Subcutaneous abdominal adipose tissue (tissue), 5 donors: ENCODE data around the gene RFX3.

Experiments
- H3K27ac ChIP-seq: one replicate; pipeline ENCODE4 v1.7.0; 2013; ENCODE audit warnings: low read depth, mild to moderate bottlenecking, inconsistent platforms, low read length, moderate library complexity
- H3K27me3 ChIP-seq, 5 donors: one replicate each; pipeline ENCODE4 v1.7.0; 2013; ENCODE audit warnings: low read length in 5 of 5, inconsistent platforms in 1 of 5; ENCODE audit not compliant: control insufficient read depth in 5 of 5, insufficient read depth in 4 of 5
- H3K36me3 ChIP-seq, 5 donors: one replicate each; pipeline ENCODE4 v1.7.0; 2013; ENCODE audit warnings: low read length in 5 of 5; ENCODE audit not compliant: control insufficient read depth in 5 of 5, insufficient read depth in 5 of 5
- H3K4me1 ChIP-seq, 5 donors: one replicate each; pipeline ENCODE4 v1.7.0; 2013; ENCODE audit warnings: low read length in 5 of 5, mild to moderate bottlenecking in 3 of 5, moderate library complexity in 1 of 5; ENCODE audit not compliant: control insufficient read depth in 5 of 5, insufficient read depth in 5 of 5
- H3K4me3 ChIP-seq, 5 donors: one replicate each; pipeline ENCODE4 v1.7.0; 2013; ENCODE audit warnings: low read length in 5 of 5, low read depth in 1 of 5
- H3K9ac ChIP-seq, 5 donors: one replicate each; pipeline ENCODE4 v1.7.0; 2013; ENCODE audit warnings: low read length in 5 of 5, mild to moderate bottlenecking in 4 of 5, moderate library complexity in 3 of 5
- H3K9me3 ChIP-seq, 5 donors: one replicate each; pipeline ENCODE4 v1.7.0; 2013; ENCODE audit warnings: low read length in 5 of 5; ENCODE audit not compliant: control insufficient read depth in 5 of 5
- donor health status: healthy.
- donor health status: healthy.
- donor health status: healthy.
- donor health status: healthy.
- donor health status: healthy.

The RFX3 gene

DNA sequence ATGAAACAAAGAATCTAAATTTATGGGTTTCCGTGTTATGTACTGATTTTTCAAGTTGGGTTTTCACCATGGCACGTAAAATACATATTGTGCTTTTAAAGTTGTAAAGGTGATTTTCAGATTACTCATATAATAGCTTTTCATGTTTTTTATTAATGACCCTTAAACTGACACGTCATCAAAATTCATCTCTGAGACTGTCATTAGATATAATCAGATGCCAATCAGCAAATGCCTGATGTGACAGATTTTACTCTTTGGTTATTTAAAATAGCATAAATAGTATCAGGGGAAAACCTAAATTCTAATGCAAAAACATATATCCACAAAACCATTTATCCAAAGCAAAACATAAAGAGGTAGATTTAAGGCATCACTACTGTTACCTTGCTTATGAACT is 11.0 kb downstream of the RFX3 start:
- no peak overlapping the region for H3K4me3 ChIP-seq
- no peaks in the 10 kb centered on the region for H3K27me3 ChIP-seq
- H3K27ac ChIP-seq: no peak overlapping the region
- H3K9ac ChIP-seq: no peak overlapping the region
- no peaks in the 10 kb centered on the region for H3K9me3 ChIP-seq
- H3K36me3 ChIP-seq: no peaks in the 10 kb centered on the region
- peaks cover 0 to 6% (median 0%) of the 10 kb centered on the region in 5 donors for H3K4me1 ChIP-seq

DNA sequence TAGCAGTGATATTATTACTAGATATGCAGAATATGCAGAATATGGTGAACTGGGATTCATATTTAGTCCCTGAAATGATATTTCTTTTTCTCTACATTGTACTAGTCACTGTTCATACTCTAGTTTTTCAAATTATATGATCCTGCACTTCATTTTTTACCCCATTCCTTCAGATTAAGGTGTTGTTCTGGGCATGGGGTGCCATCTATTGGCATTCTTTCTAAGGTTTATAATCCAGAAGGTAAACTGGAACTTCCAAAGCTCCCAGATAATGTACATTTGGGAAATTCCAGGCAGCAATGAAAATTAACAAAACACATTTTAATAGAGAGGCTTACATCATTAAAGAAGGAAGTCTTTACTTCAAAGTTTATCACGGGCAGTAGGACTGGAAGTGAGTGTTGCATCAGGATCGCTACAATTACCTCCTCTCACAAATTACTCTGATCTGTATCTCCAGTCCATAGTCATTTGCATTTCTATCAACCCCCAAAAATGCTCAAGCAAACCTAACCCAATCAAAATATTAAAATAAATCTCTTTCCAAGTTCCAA is 12.5 kb downstream of the RFX3 start:
- H3K36me3 ChIP-seq: no peaks in the 10 kb centered on the region
- H3K9ac ChIP-seq: no peak overlapping the region
- no peaks in the 10 kb centered on the region for H3K9me3 ChIP-seq
- no peak overlapping the region for H3K4me3 ChIP-seq
- H3K27ac ChIP-seq: no peak overlapping the region
- H3K4me1 ChIP-seq: peaks cover 0 to 6% (median 4%) of the 10 kb centered on the region in 5 donors
- no peaks in the 10 kb centered on the region for H3K27me3 ChIP-seq

DNA sequence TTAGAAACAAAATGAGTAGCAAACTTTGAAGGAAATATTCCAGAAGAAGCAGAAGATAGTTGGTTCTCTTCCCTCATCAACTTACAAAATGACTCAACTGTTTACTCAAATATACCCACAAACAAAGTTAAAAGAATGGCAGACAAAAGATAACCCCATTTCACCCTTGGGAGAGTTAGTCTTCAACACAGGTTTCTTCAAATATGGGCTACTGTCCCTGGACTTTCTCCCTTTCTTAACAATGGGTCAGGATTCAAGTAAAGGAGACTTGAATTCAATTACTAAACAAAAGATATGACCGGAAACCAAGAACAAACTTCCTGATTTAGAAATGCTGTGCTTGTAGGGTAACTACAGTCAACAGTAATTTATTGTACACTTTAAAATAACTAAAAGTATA is 14.2 kb downstream of the RFX3 start:
- Histone ChIP-seq H3K36me3 (no peaks in the 10 kb centered on the region), H3K4me1 (peaks cover 0 to 4% (median 0%) of the 10 kb centered on the region in 5 donors), H3K4me3 (no peak overlapping the region), H3K27me3 (no peaks in the 10 kb centered on the region), H3K27ac (no peak overlapping the region), H3K9me3 (no peaks in the 10 kb centered on the region), H3K9ac (no peak overlapping the region)

DNA sequence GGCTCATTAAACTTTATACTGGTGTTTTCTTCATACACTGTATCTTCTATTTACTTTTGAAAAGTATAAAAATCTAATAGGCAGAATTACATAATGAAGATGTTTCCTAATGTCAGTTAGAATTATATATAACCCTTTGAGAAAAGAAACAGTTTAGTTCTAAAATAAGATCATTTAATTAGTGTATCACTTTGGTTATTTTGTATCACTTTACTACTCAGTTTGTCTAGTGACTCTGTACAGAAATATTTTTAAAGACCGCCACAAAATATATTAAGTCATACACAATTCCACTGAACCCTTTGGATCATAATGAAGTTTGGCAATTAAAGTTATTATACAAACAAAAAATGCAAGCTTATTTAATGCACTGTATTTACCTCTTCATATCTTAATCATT is 15.0 kb downstream of the RFX3 start:
- H3K9ac ChIP-seq: no peak overlapping the region

DNA sequence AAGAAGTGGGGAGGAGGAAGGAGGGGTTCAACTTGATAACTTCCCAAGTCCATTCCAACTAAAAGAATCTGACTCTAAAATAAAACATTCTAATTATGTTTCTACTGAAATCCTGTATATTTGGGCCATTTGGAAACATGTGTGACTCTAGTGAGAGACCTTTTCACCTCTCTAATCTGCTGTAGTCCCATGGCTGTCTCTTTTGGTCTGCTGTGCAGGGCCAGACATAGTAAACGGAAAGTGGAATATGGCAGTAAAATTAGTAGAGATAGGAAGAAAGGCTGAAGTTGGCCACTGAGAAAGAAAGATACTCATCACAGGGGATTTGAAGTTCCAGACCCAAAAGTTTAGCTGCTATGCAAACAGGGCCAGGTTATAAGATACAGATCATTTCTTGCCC is 15.9 kb downstream of the RFX3 start:
- Histone ChIP-seq H3K27ac (no peak overlapping the region), H3K4me3 (no peak overlapping the region), H3K4me1 (peaks cover 0 to 4% (median 0%) of the 10 kb centered on the region in 5 donors), H3K9me3 (no peaks in the 10 kb centered on the region), H3K27me3 (no peaks in the 10 kb centered on the region), H3K36me3 (no peaks in the 10 kb centered on the region), H3K9ac (no peak overlapping the region)

More for the DNA sequence above, 15.0 kb downstream of the RFX3 start:
- H3K4me3 ChIP-seq: no peak overlapping the region
- peaks cover 0 to 4% (median 0%) of the 10 kb centered on the region in 5 donors for H3K4me1 ChIP-seq
- no peaks in the 10 kb centered on the region for H3K27me3 ChIP-seq
- H3K27ac ChIP-seq: no peak overlapping the region
- no peaks in the 10 kb centered on the region for H3K9me3 ChIP-seq
- no peaks in the 10 kb centered on the region for H3K36me3 ChIP-seq

DNA sequence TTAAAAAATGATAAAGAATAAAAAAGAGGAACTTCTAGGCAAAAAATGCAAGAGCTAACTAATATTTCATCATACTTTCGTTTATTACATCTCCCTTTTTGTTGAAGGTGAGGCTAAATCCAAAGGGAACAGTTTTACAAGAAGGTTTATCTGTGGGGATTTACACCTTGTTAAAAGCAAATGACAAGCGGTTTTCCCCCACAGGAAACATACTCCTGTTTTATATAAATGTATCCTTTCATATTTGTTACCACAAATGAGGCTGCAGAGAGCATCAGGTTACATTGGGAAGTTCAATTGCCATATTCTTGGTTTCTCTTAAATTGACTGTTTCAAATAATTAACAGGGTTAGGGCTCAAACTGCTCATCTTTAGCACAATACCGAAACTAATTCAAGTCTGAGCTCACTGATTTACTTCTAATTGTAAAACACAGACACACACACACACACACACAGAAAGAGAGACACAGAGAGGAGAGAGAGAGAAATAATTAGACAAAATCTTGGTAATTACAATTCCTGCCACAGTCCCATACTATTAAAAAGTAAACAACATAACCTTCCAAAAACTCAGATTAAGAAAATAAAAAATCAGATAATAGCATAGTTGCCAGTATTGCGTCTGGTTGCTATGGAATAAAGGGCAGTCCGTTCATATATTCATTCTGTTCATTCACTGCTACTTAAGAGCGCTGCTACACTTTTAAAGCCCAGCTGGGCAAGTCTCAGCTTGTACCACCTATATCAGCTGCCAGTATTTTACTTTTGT is 17.1 kb downstream of the RFX3 start:
- no peaks in the 10 kb centered on the region for H3K27me3 ChIP-seq
- H3K27ac ChIP-seq: no peak overlapping the region
- H3K36me3 ChIP-seq: no peaks in the 10 kb centered on the region
- H3K4me3 ChIP-seq: no peak overlapping the region
- peaks cover 0 to 4% (median 0%) of the 10 kb centered on the region in 5 donors for H3K4me1 ChIP-seq
- H3K9me3 ChIP-seq: no peaks in the 10 kb centered on the region
- H3K9ac ChIP-seq: peak overlapping the region in 1 of 5 donors; percentile 20

DNA sequence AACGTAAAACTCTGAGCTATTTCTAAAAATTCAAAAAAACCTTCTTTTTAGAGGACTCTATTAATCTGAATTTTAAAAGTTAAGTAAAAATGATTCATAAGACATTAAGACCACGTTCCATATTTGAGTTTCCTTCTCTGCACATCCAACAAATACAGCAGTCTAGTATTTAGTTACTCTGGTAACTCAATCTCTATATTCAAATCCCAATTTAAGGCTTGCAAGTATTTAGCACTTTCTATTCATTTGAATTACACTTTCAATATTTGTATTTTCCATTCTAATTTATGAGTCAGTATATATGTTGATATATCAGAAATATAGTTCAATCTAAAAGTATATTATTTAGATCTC is 17.7 kb downstream of the RFX3 start:
- Histone ChIP-seq H3K36me3 (no peaks in the 10 kb centered on the region), H3K27me3 (no peaks in the 10 kb centered on the region), H3K9me3 (no peaks in the 10 kb centered on the region), H3K27ac (no peak overlapping the region), H3K4me3 (no peak overlapping the region), H3K4me1 (peaks cover 0 to 4% (median 0%) of the 10 kb centered on the region in 5 donors), H3K9ac (no peak overlapping the region)

DNA sequence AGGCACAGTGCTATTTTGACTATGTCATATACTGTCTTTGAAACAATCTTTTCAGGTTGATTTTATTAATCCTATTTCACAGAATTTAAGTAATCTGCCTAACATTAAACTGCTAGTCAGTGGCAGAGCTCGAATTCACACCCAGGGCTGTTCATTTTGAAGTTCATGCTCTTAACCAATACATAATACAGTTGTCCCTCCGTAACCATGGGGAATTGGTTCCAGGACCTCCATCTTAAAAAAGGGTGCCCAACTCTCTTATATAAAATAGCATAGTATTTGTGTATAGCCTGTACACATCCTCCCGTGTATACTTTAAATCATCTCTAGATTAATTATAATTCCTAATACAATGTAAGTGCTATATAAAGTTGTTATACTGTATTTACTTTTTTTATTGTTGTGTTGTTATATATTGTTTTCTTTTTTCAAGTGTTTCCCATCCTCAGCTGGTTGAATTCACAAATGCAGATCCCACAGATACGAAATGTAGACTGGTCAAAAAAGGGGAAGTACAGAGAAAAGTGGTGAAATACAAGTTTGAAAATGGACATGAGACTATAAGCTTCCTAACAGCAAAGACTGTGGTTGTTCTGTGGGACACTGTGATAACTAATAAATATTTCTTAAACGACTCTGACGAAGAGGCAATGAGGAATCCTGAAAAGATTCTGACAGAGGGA is 18.3 kb downstream of the RFX3 start:
- Histone ChIP-seq H3K27me3 (no peaks in the 10 kb centered on the region), H3K9ac (no peak overlapping the region), H3K9me3 (no peaks in the 10 kb centered on the region), H3K27ac (no peak overlapping the region), H3K4me1 (peaks cover 0 to 4% (median 0%) of the 10 kb centered on the region in 5 donors), H3K4me3 (no peak overlapping the region), H3K36me3 (no peaks in the 10 kb centered on the region)

DNA sequence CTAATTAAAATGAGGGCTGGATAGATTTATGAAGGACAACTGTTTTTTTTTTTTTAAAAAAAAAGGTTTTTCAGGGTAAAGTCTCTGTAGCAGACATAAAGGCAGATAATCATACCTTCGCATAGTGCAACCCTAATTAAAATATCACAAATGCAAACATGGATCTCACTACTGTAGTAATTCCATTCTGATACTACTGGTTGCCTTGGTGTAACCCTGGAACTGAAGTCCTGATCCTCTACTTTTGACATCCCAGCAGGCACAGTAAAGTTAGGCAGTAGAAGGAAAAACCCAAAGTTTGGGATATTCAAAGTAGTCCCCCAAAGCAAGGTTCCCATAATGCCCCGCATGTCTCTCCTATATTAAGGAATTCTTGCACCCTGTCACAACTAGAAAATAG is 19.6 kb downstream of the RFX3 start:
- no peak overlapping the region for H3K4me3 ChIP-seq
- peaks cover 0 to 4% (median 0%) of the 10 kb centered on the region in 5 donors for H3K4me1 ChIP-seq
- H3K9ac ChIP-seq: no peak overlapping the region
- H3K36me3 ChIP-seq: no peaks in the 10 kb centered on the region
- no peak overlapping the region for H3K27ac ChIP-seq
- no peaks in the 10 kb centered on the region for H3K9me3 ChIP-seq
- no peaks in the 10 kb centered on the region for H3K27me3 ChIP-seq
